Epithelial cell of esophagus (primary cell): Measurements from ENCODE around the gene SHC2.

Experiments used
- DNase-seq: peaks from one replicate; pipeline ENCODE4 v3.0.0; 2010; ENCODE audit warnings: low read depth
- H3K4me3 ChIP-seq: 2 replicates; pipeline ENCODE4 v1.5.1; 2011; ENCODE audit warnings: mild to moderate bottlenecking, low read length, control low read depth
- CTCF ChIP-seq: IDR thresholded peaks from 2 replicates; pipeline ENCODE4 v1.5.1; 2011; ENCODE audit warnings: low read depth, mild to moderate bottlenecking, low read length, control low read depth, inconsistent platforms; ENCODE audit not compliant: insufficient read depth; ENCODE audit errors: missing control alignments

Gene SHC2

GRCh38 chr19:406135-406781, 54.6 kb downstream of the SHC2 start:
- TF ChIP-seq CTCF: no peak
- no peak for DNase-seq
- no peak overlapping the region for H3K4me3 ChIP-seq

DNA sequence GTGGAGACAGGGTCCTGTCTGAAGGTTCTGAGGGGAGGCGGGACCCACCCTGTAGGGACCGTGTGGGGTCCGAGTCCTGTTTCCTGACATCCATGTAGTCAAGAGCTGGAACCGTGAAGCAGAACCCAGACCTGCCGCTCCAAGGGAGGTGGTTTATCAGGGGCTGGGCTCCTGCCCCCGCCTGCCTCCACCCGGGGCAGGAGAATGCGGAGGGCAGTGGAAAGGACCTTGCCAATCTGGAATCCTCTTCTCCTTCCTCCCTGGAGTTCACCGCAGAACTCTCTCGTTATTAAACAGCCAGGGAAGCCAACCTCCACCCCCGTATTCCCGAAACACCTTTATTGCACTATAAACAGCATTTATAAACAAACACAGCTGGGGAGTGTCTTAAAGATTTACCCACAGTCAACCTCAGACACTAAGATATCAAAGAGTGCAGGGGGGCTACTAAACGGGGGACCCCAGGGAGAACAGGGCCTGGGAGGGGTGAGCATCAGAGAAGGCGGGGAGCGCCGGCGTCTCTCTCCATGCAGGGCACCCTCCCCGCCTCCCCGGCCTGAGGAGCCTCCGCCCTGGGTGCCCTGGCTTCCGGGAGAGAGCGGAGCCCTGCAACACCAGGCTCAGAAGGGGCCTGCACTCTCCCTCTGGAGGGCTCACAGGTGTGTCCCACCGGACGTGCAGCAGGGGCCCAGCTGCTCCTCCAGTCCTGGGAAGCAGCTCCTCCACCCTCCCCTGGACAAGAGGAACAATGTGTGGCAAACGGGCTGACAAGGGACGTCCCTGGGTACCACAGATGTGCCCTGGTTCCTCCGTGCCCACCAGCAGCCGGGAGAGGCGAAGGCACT, 55.5 kb downstream of the SHC2 start:
- H3K4me3 ChIP-seq: no peak overlapping the region
- DNase-seq: no peak
- TF ChIP-seq CTCF: no peak

DNA sequence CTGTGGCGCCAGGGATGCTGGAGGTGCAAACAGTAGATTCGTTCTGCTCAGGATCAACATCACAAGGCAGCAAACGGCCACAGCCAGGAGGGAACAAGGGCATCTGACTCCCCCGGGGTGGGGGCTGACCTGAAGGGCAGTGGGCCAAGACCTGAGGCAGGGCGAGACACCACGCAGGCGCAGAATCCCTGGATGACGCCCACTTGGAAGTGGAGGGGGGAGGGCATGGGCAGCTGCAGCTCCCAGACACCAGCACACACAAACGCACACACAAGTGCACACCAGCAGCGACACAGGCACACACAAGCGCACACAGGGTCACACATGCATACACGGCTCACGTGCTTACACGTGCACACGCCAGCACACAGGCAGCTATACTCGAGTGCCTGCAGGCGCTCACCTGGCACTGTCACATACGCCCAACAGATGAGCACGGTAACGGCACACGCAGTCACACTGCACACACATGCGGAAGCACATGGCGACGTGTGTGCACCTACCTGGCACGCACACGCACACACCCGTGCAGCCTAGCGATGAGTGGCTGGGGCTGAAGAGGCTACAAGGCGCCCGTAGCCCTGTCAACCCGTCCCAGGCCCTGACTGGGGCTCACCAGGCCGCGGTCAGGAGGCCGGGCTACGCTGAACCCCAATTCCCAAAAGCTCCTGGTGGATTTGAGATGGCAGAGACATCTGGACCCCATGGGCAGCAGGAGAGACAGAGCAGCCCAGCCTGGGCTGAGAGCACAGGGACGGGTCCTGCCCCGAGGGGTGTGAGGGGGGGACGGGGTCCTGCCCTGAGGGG, 57.4 kb downstream of the SHC2 start:
- DNase-seq: no peak
- no peak for TF ChIP-seq CTCF
- H3K4me3 ChIP-seq: no peak overlapping the region

DNA sequence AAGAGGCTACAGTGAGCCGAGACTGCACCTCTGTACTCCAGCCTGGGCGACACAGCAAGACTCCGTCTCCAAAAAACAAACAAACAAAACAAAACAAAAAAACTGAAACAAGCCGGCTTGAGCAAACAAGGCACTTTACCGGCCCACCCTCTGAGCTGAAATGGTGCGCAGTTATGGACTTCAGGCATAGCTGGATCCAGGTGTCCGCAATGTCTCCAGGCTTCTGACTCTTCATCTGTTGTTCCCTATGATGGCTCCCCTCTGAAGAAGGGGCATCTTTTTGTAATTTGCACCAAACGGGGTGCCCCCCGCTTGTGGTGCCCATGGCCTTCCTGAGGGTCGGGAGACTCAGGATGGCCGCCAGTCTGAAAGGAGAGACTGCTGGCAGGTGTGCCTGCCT, 58.0 kb downstream of the SHC2 start:
- TF ChIP-seq CTCF: no peak
- no peak for DNase-seq
- no peak overlapping the region for H3K4me3 ChIP-seq

DNA sequence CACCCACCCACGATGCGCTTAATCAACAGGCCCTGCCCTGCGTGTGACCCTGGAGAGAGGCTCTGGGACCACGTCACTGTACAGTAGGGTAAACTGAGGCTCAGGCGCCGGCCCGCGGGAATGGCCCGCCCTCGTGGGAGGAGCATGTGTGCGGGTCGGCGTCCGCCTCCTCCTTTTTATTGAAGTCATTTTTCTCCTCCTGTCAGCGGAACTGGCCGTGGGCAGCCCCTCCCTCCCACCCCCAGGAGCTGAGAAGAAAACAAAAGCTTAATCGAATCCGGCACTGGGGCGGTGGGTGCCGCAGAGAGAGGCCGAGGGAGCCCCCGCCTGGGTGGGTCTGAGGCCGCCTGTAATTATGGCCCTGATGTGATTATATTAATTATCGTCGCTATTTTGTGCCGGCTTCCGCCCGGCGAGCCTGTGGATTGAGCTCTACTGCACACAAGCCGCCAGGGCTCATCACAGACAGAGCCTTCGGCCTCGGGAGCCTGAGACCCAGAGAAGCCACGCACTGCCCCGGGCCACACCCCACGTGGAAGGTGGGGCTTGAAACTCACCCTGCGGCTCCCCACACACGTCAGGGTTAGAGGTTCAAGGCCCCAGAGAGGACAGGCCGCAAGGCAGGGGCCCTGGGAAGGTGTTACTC, 58.8 kb downstream of the SHC2 start:
- TF ChIP-seq CTCF: no peak
- no peak overlapping the region for H3K4me3 ChIP-seq
- no peak for DNase-seq

- TF ChIP-seq CTCF: no peak
- DNase-seq: no peak
- no peak overlapping the region for H3K4me3 ChIP-seq
Measured at GRCh38 chr19:400976-401865, 59.6 kb downstream of the SHC2 start.
